Testis (tissue), 2 donors: ENCODE data around the gene VSTM2B.

ENCODE experiments used
- CTCF ChIP-seq, 3 experiments: fragments of 450-650 bp in 2 of 3; fragments of 200-600 bp in 1 of 3; sonication (generic) in 1 of 3; IDR thresholded peaks; one replicate each; pipeline ENCODE4 v1.5.1; 2016 to 2019; ENCODE audit warnings: antibody characterized with exemption in 3 of 3, mild to moderate bottlenecking in 2 of 3, moderate library complexity in 1 of 3
- POLR2A ChIP-seq: fragments of 450-650 bp; IDR thresholded peaks from one replicate; pipeline ENCODE4 v1.6.1; 2017; ENCODE audit warnings: antibody characterized with exemption, mild to moderate bottlenecking, moderate library complexity

GRCh38 chr19:29537601-29538000 is 11.8 kb downstream of the VSTM2B start:
- TF ChIP-seq CTCF (IDR thresholded peaks at IDR 0.05) (no peak), POLR2A (no peak)
